K562 (cell line): ENCODE data around the gene TCF4. TPM values are rescaled to one million over a fixed set of nuclear protein-coding genes. Genes with fewer than 3 reads are reported as not detected.

Source experiments
- ATAC-seq: fragments of 200-7000 bp; cut with Tn5 transposase; 3 replicates; pipeline ENCODE4 v1.9.1; 2020; ENCODE audit warnings: moderate library complexity
- BruUV-seq: library from RNA; stranded (reverse); fragments of 400-500 nt; replicated peaks from 2 replicates; lab custom pipeline; 2021; lab: Mats Ljungman, UMichigan
- CTCF ChIA-PET: fragments of 300-600 bp; formaldehyde crosslinking; extraction: SDS; loops from one replicate; lab custom pipeline; 2021; ENCODE audit warnings: low intra/inter-chr PET ratio; lab: Yijun Ruan, JAX
- POLR2A ChIA-PET: fragments of 300-600, 350-650 bp; sonication (Branson Sonifier 250); formaldehyde crosslinking; extraction: SDS; loops from one replicate; lab custom pipeline; 2021; ENCODE audit warnings: antibody characterized with exemption, inconsistent platforms; lab: Yijun Ruan, JAX
- DNase-seq, 4 experiments: peaks; one replicate each; pipeline versions ENCODE4 v3.0.0 to v3.0.0-alpha.2; 2011 to 2018; ENCODE audit warnings: low spot score in 3 of 4, mixed read lengths in 3 of 4; ENCODE audit errors: extremely low read depth in 1 of 4
- FAIRE-seq: peaks from 2 replicates; lab custom pipeline; 2011; peaks lifted over from hg19 to GRCh38; lab: Jason Lieb, UNC
- H2AFZ ChIP-seq: 2 replicates; pipeline ENCODE4 v1.6.0; 2011; ENCODE audit warnings: low read depth, low read length, control low read depth, inconsistent platforms
- H3K27ac ChIP-seq: fragments of 200-600 bp; 3 replicates; pipeline ENCODE4 v1.8.0; 2011; ENCODE audit warnings: low read depth, mild to moderate bottlenecking, control low read depth, inconsistent platforms, low read length, moderate library complexity, mixed read lengths; ENCODE audit errors: extremely low read depth
- H3K27me3 ChIP-seq, 2 experiments: fragments of 300-600 bp in 1 of 2; 2 replicates in 1 of 2; 3 replicates in 1 of 2; pipeline versions ENCODE4 v1.6.0 to v1.8.0; 2011; ENCODE audit warnings: inconsistent platforms in 2 of 2, low read length in 2 of 2, mild to moderate bottlenecking in 1 of 2, mixed read lengths in 1 of 2, moderate library complexity in 1 of 2; ENCODE audit not compliant: control insufficient read depth in 2 of 2, insufficient read depth in 2 of 2
- H3K36me3 ChIP-seq: fragments of 300-600 bp; 3 replicates; pipeline ENCODE4 v1.8.0; 2011; ENCODE audit warnings: mild to moderate bottlenecking, low read length, inconsistent platforms; ENCODE audit not compliant: control insufficient read depth, insufficient read depth
- H3K4me1 ChIP-seq, 2 experiments: fragments of 200-600 bp in 1 of 2; replicated peaks in 1 of 2; 2 replicates in 1 of 2; 3 replicates in 1 of 2; pipeline versions ENCODE4 v1.5.1 to v1.8.0; 2011; ENCODE audit warnings: inconsistent platforms in 2 of 2, low read length in 2 of 2, mild to moderate bottlenecking in 1 of 2, mixed read lengths in 1 of 2, moderate library complexity in 1 of 2; ENCODE audit not compliant: control insufficient read depth in 2 of 2, insufficient read depth in 2 of 2
- H3K4me2 ChIP-seq: 2 replicates; pipeline ENCODE4 v1.6.1; 2011; ENCODE audit warnings: low read length, control low read depth, inconsistent platforms, mixed read lengths; ENCODE audit not compliant: insufficient read depth
- H3K4me3 ChIP-seq: fragments of 200-600 bp; sonication (generic), shearing (Covaris generic); 2 replicates; pipeline ENCODE4 v1.5.1; 2016; ENCODE audit warnings: control low read depth, inconsistent platforms
- H3K79me2 ChIP-seq: fragments of 200-600 bp; 3 replicates; pipeline ENCODE4 v1.8.0; 2011; ENCODE audit warnings: low read length, inconsistent platforms; ENCODE audit not compliant: control insufficient read depth, insufficient read depth
- H3K9ac ChIP-seq, 2 experiments: 2 replicates each; pipeline versions ENCODE4 v1.6.0 to v1.6.1; 2011; ENCODE audit warnings: low read depth in 2 of 2, low read length in 2 of 2, control low read depth in 1 of 2, inconsistent platforms in 1 of 2, mild to moderate bottlenecking in 1 of 2, mixed read lengths in 1 of 2; ENCODE audit not compliant: insufficient read depth in 1 of 2
- H3K9me1 ChIP-seq: one replicate; pipeline ENCODE4 v1.6.0; 2011; ENCODE audit warnings: inconsistent platforms, mild to moderate bottlenecking, low read length, moderate library complexity; ENCODE audit not compliant: control insufficient read depth, insufficient read depth
- H3K9me3 ChIP-seq: replicated peaks from 2 replicates; pipeline ENCODE4 v1.5.1; 2011; ENCODE audit warnings: low read depth, low read length, inconsistent platforms; ENCODE audit not compliant: control insufficient read depth, insufficient read depth
- H4K20me1 ChIP-seq: replicated peaks from 2 replicates; pipeline ENCODE4 v1.6.1; 2011; ENCODE audit warnings: low read length, inconsistent platforms, mixed read lengths; ENCODE audit not compliant: control insufficient read depth, insufficient read depth
- SMARCC2 ChIP-seq: fragments of 450-650 bp; IDR thresholded peaks from 2 replicates; pipeline ENCODE4 v1.6.1; 2017; ENCODE audit warnings: antibody characterized with exemption, moderate library complexity, mild to moderate bottlenecking, low read depth
- ZNF316 ChIP-seq: fragments of 450-650 bp; IDR thresholded peaks from 2 replicates; pipeline ENCODE4 v1.6.1; 2016
- WGBS: fragments of 100-300 bp; shearing (Covaris generic); methylation state at CpG from one replicate; pipeline ENCODE4 v1.1.6; 2016; ENCODE audit warnings: low coverage, mixed read lengths; ENCODE audit not compliant: insufficient coverage; ENCODE audit errors: missing lambda C conversion rate; 5-methylcytosine and 5-hydroxymethylcytosine counted together
- in situ Hi-C: fragments of 300-500 bp; cut with MboI; formaldehyde crosslinking; loops from 4 replicates; pipeline ENCODE4 v1.15.0; 2018; ENCODE audit warnings: inconsistent platforms, mixed read lengths
- intact Hi-C: fragments of 100-400 bp; cut with micrococcal nuclease; formaldehyde crosslinking; loops from 2 replicates; pipeline ENCODE4 v1.14.2; 2022
- polyA plus RNA-seq, 8 experiments: library from polyadenylated mRNA; depleted of rRNA in 4 of 8; stranded (reverse) in 5 of 8; unstranded in 3 of 8; fragments of >200 nt; fragmentation: Nextera tagmentation in 2 of 8; fragmentation: Illumina TruSeq in 1 of 8; extraction: Ambion mirVana in 2 of 8; extraction: Trizol in 1 of 8; gene quantifications; 2 replicates each; pipeline versions ENCODE4 v1.2.1 to v1.2.3, GENCODE V29; 2011 to 2014; ENCODE audit warnings: inconsistent platforms in 1 of 8, missing spikeins in 1 of 8
- total RNA-seq, 7 experiments: library from RNA; depleted of rRNA in 6 of 7; stranded (reverse); fragments of >200 nt in 6 of 7; fragmentation: Illumina TruSeq in 2 of 7; extraction: Trizol in 2 of 7; gene quantifications; 2 replicates each; pipeline versions ENCODE4 v1.2.1 to v1.2.3, GENCODE V29; 2011 to 2021; ENCODE audit warnings: low replicate concordance in 1 of 7
- TF ChIP-seq, protein P1 (sequence below), 2 experiments: IDR thresholded peaks in 1 of 2; conservative IDR thresholded peaks in 1 of 2; 2 replicates each; pipeline ENCODE4 v1.6.1; 2016; ENCODE audit warnings: low read depth in 2 of 2, mild to moderate bottlenecking in 1 of 2, missing compliant biosample characterization in 1 of 2, missing genetic modification characterization in 1 of 2, moderate library complexity in 1 of 2
- TF ChIP-seq, protein P2 (sequence below), 3 experiments: IDR thresholded peaks in 2 of 3; conservative IDR thresholded peaks in 1 of 3; 2 replicates each; pipeline ENCODE4 v1.5.1; 2011 to 2012; ENCODE audit warnings: low read length in 3 of 3, mild to moderate bottlenecking in 3 of 3, control low read depth in 2 of 3, improper control_type of control experiment in 1 of 3, inconsistent platforms in 1 of 3, low read depth in 1 of 3, mixed read lengths in 1 of 3, moderate library complexity in 1 of 3; ENCODE audit not compliant: insufficient read depth in 2 of 3

TCF4 gene
- total and polyA plus RNA-seq, 9 of the 15 experiments (the other 6 are each of a cell fraction or from before 2014, with no cell fraction given), result 4.8 to 24.7 (median 15.2) TPM

DNA sequence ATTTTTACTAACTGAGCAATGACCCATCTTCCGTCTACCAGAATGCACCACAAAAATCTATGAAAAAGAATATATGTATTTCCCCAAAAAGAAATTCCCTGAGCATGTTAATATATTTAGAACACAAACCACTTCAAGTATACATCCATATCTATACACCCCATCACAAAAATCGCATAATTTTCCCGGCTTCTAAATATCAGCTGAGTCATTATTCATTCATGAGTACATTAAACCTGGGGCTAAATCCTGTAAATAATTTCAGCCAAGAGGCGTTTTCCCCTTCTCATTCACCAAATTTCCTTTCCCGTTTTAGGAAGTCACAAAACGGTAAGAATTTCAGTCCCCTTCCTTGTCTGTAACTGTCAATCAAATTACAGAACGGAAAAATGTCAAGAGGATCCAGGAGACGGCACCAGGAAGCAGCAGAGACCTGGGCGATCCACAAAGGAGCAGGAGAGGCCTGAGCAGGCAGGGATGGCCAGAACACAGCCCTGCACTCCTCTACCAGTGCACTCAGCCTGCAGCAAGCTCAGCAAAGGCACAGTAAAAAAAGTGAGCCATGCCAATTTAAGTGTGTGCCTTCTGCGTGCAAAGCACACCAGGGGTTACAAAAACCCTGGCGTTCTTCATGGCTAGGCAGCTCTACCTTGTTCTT lies 300.7 kb downstream of the TCF4 start:
- CTCF ChIA-PET, result no interaction called here
- Histone ChIP-seq H3K27me3 (no peaks in the 10 kb centered on the region), H3K9me3 (no peaks in the 10 kb centered on the region), H3K79me2 (no peaks in the 10 kb centered on the region), H3K9me1 (no peaks in the 10 kb centered on the region), H3K9ac (no peak overlapping the region), H4K20me1 (no peaks in the 10 kb centered on the region), H3K27ac (no peak overlapping the region), H3K4me2 (no peak overlapping the region), H2AFZ (no peak overlapping the region), H3K4me3 (no peak overlapping the region), H3K4me1 (no peaks in the 10 kb centered on the region; a peak in 1 of 5 replicates), H3K36me3 (no peaks in the 10 kb centered on the region)
- ATAC-seq (no peak), FAIRE-seq (no peak), DNase-seq (no peak)
- BruUV-seq, result no TSS peak
- WGBS, result 53% methylated on average over 9 of the region's 11 CpGs
- TF ChIP-seq ZNF316 (0 out of 2 replicates have a peak, but pooled peaks have one; percentile 17), SMARCC2 (no peak)
- POLR2A ChIA-PET, result interaction anchor here (1.3 kb wide), 1 partner anchor 14 kb away, joined by 6 read pairs; no protein-coding TSS in a partner anchor
- intact Hi-C loops (no loop called here), in situ Hi-C loops (no loop called here)

DNA sequence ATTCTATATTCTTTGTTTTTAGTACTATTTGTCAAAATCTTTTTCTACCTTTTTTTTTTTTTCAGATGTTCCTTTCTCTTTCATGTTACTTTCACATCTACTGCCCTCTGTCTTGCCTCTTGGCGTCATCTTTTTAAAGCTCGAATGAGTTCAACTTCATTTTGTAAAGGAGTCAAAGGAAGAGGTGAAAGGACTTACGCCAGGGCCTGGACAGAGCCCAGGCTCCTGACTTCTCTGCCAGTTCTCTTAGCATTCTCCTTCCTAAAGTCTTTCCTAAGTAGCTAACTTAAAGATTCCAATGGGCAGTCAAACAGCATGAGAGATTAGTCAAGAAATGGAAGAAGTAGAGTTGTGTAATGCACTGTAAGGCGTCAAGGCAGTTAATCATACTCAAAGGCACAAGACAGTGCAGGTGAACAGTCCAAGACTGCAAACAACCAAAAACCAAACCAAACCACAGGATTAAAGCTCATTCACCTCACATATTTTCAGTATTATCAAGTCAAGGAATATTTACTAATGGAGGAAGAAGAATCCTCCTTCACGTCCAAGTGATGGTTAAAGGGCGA lies 301.7 kb downstream of the TCF4 start:
- in situ Hi-C loops, result no loop called here
- POLR2A ChIA-PET, result no interaction called here
- FAIRE-seq (no peak), ATAC-seq (no peak), DNase-seq (no peak)
- no peak overlapping the region for H3K4me3 ChIP-seq
- H3K27me3 ChIP-seq, result no peaks in the 10 kb centered on the region
- H3K36me3 ChIP-seq, result no peaks in the 10 kb centered on the region
- no peak overlapping the region for H3K9ac ChIP-seq
- no peaks in the 10 kb centered on the region for H3K9me1 ChIP-seq
- TF ChIP-seq, protein P1, sequence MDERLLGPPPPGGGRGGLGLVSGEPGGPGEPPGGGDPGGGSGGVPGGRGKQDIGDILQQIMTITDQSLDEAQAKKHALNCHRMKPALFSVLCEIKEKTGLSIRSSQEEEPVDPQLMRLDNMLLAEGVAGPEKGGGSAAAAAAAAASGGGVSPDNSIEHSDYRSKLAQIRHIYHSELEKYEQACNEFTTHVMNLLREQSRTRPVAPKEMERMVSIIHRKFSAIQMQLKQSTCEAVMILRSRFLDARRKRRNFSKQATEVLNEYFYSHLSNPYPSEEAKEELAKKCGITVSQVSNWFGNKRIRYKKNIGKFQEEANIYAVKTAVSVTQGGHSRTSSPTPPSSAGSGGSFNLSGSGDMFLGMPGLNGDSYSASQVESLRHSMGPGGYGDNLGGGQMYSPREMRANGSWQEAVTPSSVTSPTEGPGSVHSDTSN (CRISPR knock-in tag; IDR thresholded peaks at IDR 0.05; ENCODE audit: low read depth), result no peak
- TF ChIP-seq, protein P1 (tag; conservative IDR thresholded peaks at IDR 0.05; ENCODE audit: low read depth), result 0 out of 2 replicates have a peak, but pooled peaks have one; percentile 10
- TF ChIP-seq, protein P2, sequence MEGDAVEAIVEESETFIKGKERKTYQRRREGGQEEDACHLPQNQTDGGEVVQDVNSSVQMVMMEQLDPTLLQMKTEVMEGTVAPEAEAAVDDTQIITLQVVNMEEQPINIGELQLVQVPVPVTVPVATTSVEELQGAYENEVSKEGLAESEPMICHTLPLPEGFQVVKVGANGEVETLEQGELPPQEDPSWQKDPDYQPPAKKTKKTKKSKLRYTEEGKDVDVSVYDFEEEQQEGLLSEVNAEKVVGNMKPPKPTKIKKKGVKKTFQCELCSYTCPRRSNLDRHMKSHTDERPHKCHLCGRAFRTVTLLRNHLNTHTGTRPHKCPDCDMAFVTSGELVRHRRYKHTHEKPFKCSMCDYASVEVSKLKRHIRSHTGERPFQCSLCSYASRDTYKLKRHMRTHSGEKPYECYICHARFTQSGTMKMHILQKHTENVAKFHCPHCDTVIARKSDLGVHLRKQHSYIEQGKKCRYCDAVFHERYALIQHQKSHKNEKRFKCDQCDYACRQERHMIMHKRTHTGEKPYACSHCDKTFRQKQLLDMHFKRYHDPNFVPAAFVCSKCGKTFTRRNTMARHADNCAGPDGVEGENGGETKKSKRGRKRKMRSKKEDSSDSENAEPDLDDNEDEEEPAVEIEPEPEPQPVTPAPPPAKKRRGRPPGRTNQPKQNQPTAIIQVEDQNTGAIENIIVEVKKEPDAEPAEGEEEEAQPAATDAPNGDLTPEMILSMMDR (IDR thresholded peaks at IDR 0.05 in 2 of 3, conservative IDR thresholded peaks at IDR 0.05 in 1 of 3; ENCODE audit: insufficient read depth in 2 of 3, low read depth in 1 of 3, low read length in 3 of 3), result no peak
- CTCF ChIA-PET, result no interaction called here
- no peaks in the 10 kb centered on the region for H3K79me2 ChIP-seq
- no TSS peak for BruUV-seq
- H2AFZ ChIP-seq, result no peak overlapping the region
- no peak overlapping the region for H3K27ac ChIP-seq
- no peaks in the 10 kb centered on the region for H3K9me3 ChIP-seq
- no peaks in the 10 kb centered on the region; a peak in 1 of 5 replicates for H3K4me1 ChIP-seq
- 80% methylated on average over 6 of the region's 6 CpGs for WGBS
- no peak overlapping the region for H3K4me2 ChIP-seq
- no peaks in the 10 kb centered on the region for H4K20me1 ChIP-seq
- intact Hi-C loops, result no loop called here
